ENCODE results near the gene CAVIN3. TPM values are rescaled to one million over a fixed set of nuclear protein-coding genes. Genes with fewer than 3 reads are reported as not detected.

The CAVIN3 gene
- total RNA-seq: 201 and 220 TPM in 2 replicates

GRCh38 chr11:6320411-6321155 is at the start of gene CAVIN3:
TSS of gene CAVIN3 (minus strand) at chr11:6320501. CDS start at chr11:6320476, 25 bp downstream.
- peak; percentile 84 for DNase-seq

- DNase-seq: no peak
Observed at GRCh38 chr11:6365659-6366058, 45.4 kb upstream of the CAVIN3 start.

DNA sequence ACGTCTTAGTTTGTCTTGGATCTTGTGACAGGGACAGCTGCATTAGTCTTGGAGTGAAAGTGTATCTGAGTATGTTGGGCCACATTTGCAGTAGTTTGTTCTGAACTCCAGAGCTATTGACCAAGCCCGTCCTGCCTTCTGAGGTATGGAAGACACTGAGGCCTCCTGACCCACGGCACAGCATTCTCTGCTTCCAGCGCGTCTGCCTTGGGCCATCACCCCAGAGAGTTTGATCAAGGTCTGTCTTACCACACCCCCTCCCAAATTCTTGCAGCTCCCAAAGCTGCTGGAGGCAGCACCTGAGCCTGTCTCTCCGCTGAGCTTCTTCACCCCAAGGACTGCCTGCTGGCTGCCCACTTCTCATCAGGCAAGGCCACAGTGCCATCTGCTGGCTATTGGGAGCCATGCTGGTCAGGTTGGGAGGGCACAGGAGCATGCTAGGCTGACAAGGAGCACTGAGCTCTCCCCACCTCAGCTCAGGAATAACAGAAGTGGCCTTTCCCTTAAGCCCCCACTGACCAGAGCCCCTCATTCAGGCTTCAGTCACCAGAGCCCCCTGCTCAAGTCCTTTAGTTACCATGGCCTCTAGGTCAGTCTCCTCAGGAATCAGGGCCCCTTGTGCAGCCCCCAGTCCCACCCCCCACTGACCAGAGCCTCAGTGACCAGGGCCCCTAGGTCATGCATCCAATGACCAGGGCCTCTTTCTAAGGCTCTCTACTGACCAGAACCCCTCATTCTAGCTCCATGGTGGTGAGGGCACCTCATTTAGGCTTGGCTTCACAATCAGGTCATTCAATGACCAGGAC is 42.8 kb upstream of the CAVIN3 start:
- DNase-seq: peak; percentile 92

GRCh38 chr11:6362185-6362872 is 42.0 kb upstream of the CAVIN3 start:
- no peak for DNase-seq

GRCh38 chr11:6360183-6360582 is 39.9 kb upstream of the CAVIN3 start:
- DNase-seq: no peak

- DNase-seq: peak; percentile 25
Observed at GRCh38 chr11:6357222-6357621, 36.9 kb upstream of the CAVIN3 start.

GRCh38 chr11:6356503-6357055 is 36.3 kb upstream of the CAVIN3 start:
- no peak for DNase-seq

DNA sequence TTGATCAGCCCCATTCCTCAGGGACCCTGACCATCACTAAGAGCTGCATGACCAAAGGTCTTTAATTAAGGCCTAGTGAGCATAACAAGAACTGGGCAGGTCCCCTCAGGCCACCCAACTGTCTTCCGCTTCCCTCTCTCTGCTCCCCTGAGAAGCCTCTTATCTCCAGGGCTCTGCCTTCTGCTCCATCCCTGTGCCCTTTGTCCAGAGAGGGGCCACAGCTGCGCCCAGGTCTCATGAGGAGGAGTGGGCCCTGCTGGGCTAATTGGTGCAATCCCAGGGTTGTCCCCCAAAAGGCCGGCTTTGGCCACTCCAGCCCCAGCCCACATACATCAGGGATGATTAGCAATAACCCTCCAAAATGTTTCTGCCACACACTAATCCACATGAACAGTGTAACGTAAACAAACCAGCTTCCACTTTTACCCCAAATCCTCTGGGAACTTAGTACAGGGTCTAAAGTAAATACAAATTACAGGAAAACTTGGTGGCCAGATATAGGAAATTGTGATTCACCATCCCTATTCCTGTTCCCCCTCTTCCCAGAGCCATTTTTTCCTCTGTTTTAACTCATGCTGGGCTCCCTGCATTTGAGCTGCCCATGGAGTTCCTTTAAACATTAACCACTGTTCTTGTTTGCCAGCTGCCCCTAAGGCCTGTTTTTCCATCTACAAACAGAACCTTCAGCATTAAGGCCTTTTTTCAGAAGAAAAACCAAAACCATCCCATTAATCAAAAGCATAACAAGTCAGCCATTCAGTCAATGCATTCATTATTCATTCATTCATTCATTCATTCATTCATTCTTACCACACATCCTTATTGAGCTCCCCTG is 34.6 kb upstream of the CAVIN3 start:
- peak; percentile 41 for DNase-seq

DNA sequence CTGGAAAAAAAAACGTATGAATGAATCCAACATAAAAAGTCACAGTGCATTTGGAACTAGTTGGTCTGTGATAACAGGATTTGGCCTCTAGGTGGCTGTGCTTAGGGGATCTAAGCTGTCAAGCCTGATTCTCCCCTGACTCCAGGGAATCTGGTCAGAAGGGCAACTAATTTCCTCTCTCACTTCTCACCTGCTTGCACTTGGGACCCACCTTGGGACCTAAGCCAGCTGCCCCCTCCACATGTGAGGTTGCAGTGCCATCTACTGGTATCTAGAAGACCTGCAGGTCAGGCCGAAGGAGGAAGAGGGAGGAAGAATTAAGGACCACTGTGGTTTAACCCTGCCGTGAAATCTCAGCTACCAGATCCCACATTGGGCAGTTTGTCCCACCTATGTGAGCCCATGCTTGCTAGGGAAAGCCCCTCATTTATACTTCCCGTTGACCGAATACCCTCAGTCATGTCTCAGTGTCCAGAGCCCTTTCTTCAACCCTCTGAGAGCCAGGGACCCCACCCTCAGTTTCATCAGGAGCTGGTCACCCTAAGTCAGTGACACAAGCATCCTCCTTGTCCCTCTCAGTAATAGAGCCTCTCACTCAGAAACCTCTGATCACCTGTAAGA is 33.2 kb upstream of the CAVIN3 start:
- DNase-seq: peak; percentile 76

DNA sequence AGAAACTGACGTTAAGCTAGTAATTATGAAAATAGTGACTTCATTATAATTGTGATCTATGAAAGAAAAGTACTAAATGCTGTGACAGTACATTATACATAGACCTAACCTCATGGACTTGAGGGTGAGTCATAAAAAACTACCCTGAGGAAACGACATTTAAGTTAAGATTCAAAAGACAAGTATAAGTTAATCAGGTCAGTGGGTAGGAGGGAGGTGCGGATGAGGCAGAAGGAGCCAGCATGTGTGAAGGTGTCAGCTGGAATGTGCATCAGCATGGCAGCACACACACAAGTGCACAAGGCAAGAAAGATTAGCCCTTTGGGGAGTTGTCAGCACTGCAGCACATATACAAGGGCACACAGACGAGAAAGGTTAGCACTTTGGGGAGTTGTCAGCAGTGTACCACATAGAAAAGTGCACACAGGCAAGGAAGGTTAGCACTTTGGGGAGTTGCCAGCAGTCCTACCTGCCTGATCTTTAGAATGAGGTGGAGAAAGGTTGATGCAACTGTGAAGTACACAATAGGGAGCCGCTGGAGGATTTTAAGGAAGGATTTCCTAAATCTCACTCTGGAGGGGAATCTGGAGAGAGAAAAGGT is 31.6 kb upstream of the CAVIN3 start:
- DNase-seq: no peak

- no peak for DNase-seq
Observed at GRCh38 chr11:6350486-6350885, 30.2 kb upstream of the CAVIN3 start.

DNA sequence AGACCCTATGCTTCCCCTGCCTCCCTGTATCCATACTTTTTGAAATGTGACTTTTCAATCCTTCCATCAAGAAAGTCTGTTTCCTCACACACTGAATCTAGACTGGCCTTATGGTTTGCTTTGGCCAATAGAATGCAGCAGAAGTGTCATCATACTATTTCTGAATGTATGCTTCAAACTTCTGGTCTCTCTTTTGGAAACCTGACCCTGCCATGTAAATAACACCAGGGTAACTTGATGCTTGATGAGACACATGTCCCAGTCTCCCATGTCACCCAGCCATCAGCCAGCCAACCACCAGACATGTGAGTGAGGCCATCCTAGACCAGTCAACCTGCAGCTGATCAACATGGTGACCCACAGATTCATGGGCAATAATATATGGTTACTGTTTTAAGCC is 29.7 kb upstream of the CAVIN3 start:
- DNase-seq: no peak

DNA sequence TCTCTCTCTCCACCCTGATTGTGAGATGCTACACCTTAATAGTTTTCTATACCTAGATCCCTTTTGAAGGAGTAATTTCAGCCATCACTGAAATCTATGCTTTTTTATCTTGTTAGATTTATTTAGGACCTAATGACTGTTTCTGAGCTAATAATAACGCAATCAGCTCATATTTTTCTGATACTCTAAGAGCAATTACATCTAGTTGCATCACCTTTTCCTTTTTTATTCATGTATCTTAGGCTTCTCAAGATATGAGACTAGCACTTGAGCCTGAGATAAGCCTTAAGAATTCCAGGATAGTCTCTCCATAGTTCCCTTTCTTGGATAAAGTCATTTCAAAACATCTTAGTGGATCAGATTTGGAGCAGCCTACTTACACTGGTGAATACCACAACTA is 25.1 kb upstream of the CAVIN3 start:
- no peak for DNase-seq

DNA sequence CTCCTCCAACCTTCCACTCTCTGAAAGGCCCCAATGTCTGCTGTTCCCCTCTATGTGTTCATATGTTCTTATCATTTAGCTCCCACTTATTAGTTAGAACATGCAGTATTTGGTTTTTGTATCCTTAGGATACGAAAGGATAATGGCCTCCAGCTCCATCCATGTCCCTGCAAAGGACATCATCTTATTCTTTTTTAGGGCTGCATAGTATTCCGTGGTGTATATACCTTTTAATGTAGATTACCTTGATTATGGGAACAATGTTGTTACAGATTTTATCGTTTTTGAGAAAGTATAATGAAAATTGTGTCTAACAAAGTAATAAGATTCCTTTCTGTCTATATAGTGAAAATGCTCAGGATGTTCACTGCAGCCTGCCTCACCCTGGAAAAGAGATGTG is 16.0 kb upstream of the CAVIN3 start:
- no peak for DNase-seq

DNA sequence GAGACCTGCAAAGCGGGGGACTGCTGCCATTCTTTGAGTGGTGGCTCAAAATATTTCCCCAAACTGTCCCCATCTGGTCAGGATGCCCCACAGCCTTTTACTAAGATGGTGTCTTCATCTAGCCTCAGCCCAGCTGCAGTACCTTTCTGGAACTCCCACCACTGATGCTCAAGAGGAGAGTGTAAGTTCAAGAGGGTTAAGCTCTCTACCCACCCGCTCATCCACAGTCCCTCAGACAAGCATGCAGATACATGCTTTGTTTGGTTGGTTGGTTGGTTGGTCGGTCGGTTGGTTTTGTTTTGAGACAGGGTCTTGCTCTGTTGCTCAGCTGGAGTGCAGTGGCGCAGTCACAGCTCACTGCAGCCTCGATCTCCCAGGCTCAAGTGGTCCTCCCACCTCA is 14.5 kb upstream of the CAVIN3 start:
- DNase-seq: no peak

- DNase-seq: no peak
Observed at GRCh38 chr11:6333095-6333494, 12.8 kb upstream of the CAVIN3 start.

DNA sequence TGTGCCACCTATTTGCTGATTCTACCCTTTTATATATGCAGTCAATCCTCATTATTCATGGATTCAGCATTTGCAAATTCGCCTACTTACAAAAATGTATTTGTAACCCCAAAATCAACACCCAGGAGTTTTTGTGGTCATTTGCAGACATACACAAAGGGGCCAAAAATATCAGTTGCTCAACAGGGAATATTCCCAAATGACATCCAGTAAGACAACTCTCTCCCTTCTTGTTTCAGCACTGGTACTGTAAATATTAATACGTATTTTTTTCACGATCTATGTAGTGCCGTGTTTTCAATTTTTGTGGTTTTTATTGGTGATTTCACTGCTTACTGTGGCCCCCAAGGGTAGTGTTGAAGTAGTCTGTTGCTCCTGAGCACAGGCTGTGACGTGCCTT is 11.8 kb upstream of the CAVIN3 start:
- DNase-seq: no peak

- peak; percentile 20 for DNase-seq
Observed at GRCh38 chr11:6328321-6328720, 8.0 kb upstream of the CAVIN3 start.

DNA sequence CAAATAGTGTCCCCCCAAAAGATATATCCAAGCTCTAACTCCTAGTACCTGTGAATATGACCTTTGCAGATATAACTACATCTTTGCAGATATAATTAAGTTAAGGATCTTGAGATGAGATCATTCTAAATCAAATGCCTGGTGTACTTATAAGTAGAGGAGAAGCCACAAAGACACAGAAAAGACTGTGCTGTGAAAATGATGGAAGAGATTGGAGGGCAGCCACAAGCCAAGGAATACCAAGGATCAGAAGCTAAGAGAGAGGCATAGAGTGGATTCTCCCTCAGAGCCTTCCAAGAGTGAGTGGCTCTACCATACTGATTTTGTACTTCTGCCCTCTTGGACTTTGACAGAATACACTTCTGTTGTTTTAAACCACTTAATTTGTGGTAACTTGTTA is 7.5 kb upstream of the CAVIN3 start:
- DNase-seq: no peak

DNA sequence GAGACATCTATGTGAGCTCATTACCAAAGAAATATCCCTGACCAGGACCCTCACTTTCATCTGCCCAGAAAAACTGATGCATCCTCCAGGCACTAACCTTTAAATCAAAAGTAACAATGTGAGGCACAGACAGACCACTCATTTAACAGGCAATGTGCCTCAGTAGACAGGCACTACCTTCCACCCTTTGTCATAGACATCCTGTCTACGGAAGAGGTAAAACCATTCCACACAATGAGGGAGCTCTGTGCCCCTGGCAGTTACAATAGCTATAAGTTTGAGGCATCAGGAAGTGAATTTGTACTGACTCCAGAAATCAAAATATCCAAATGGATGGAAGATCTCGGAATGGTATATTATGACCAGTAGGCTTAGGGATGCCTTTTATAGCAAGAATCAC is 6.7 kb upstream of the CAVIN3 start:
- DNase-seq: peak; percentile 83

GRCh38 chr11:6326303-6326702 is 6.0 kb upstream of the CAVIN3 start:
- peak; percentile 16 for DNase-seq

Data from dermis blood vessel endothelial cell (primary cell).